AG09319 (cell line): ENCODE data around the gene KRTAP4-5.
"Not testable (repeated sequence)": the region's sequence is repeated elsewhere in the genome, so short reads cannot be mapped to it uniquely, and the experiment has no call there.

Experiments used
- DNase-seq: peaks from one replicate; pipeline ENCODE4 v3.0.0-alpha.2; 2010; ENCODE audit warnings: low read depth; ENCODE audit errors: extremely low read depth
- TF ChIP-seq, protein P1 (sequence below): IDR thresholded peaks from 2 replicates; pipeline ENCODE4 v1.5.1; 2011; ENCODE audit warnings: low read depth, mild to moderate bottlenecking, inconsistent platforms, low read length, moderate library complexity

Gene KRTAP4-5

GRCh38 chr17:41127371-41127770 is 22.3 kb downstream of the KRTAP4-5 start:
- no peak for DNase-seq
- TF ChIP-seq, protein P1, sequence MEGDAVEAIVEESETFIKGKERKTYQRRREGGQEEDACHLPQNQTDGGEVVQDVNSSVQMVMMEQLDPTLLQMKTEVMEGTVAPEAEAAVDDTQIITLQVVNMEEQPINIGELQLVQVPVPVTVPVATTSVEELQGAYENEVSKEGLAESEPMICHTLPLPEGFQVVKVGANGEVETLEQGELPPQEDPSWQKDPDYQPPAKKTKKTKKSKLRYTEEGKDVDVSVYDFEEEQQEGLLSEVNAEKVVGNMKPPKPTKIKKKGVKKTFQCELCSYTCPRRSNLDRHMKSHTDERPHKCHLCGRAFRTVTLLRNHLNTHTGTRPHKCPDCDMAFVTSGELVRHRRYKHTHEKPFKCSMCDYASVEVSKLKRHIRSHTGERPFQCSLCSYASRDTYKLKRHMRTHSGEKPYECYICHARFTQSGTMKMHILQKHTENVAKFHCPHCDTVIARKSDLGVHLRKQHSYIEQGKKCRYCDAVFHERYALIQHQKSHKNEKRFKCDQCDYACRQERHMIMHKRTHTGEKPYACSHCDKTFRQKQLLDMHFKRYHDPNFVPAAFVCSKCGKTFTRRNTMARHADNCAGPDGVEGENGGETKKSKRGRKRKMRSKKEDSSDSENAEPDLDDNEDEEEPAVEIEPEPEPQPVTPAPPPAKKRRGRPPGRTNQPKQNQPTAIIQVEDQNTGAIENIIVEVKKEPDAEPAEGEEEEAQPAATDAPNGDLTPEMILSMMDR, result no peak

DNA sequence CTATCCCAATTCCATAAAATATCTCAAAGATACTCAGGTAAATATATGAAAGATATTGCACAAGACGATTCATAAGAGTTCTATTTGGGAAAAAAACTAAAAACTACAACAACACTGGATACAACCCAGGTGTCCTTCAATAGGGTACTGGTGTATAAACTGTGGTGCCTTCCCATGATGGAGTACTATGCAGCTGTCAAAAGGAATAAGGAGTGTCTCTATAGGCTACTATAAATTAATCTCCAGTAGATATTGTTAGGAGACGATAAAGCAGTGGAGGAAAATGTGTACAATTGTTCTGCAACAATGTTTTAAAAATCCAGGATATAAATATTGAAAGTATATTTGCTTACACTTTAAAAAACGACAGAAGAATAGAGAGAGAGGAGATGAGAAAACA is 23.2 kb downstream of the KRTAP4-5 start:
- DNase-seq, result no peak

GRCh38 chr17:41125064-41125463 is 24.6 kb downstream of the KRTAP4-5 start:
- TF ChIP-seq, protein P1, result no peak
- DNase-seq, result no peak

More for the DNA sequence above, 23.2 kb downstream of the KRTAP4-5 start:
- TF ChIP-seq, protein P1, result no peak

GRCh38 chr17:41123991-41124371 is 25.6 kb downstream of the KRTAP4-5 start, which contains the start of gene KRTAP4-12:
Gene KRTAP4-12, minus strand, starts transcription at chr17:41124182. Its CDS starts 60 bp downstream, at chr17:41124122.
- DNase-seq, result not testable (repeated sequence)

GRCh38 chr17:41123292-41123990 is 26.2 kb downstream of the KRTAP4-5 start:
- DNase-seq, result not testable (repeated sequence)

DNA sequence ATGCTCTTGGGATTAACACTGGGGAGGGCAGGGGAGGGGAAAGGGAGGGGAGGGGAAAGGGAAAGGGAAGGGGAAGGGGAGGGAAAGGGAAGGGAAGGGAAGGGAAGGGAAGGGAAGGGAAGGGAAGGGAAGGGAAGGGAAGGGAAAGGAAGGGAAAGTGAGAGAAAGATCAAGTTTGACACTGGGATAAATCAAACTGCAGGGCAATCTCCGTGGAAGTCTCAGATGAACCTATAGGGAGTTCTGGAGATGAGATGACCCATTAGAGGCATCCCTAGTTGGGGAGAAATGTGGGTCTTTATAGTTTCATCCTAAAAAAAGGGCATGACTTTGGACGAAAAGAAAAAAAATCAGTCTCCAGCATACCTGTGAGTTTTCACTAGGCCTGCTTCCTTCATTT is 27.9 kb downstream of the KRTAP4-5 start:
- no peak for DNase-seq

DNA sequence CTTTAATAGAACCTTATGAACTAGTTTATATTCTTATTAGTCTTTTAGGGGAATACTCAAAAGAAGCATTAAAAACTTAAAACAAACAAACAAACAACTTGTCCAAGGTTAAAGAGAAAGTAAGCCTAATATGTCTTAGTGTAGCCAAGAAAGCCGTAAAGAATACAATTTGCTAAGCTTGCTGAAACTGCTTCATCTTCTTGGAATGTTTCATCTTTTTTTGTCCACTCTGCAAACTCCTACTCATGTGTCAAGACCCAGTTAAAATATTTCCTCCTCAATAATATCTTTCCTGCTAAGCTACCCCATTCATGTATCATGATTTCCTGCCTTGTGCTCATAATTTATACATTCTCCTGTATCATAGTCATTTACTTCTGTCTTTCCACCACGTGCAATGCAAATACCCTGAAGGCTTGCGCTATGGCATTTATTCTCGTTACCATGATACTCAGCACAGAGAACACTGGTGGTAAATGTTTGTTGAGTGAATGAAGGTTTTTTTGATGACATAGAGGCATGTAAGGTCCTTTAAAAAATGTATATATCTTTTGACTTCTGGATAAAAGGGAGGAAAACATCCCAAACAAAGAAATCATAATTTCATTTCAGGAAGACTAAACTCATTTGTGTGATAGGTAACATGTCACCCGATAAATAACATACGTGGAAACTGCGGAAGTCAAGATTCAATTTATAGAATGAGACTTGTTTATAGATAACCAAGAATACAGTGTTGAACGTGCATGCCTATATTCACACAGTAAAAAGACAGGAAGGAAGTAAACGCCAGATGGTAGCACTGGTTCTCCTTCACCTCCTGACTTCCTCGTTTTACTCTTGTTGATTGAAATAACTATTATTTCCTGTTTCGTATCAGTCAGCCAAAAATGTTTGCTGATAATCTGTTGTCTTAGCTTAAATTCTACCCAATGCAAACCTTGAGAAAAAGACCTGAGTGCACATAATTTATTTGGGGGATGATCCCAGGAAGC is 29.6 kb downstream of the KRTAP4-5 start:
- not testable (repeated sequence) for DNase-seq

More for the DNA sequence above, 27.9 kb downstream of the KRTAP4-5 start:
- TF ChIP-seq, protein P1, result no peak

DNA sequence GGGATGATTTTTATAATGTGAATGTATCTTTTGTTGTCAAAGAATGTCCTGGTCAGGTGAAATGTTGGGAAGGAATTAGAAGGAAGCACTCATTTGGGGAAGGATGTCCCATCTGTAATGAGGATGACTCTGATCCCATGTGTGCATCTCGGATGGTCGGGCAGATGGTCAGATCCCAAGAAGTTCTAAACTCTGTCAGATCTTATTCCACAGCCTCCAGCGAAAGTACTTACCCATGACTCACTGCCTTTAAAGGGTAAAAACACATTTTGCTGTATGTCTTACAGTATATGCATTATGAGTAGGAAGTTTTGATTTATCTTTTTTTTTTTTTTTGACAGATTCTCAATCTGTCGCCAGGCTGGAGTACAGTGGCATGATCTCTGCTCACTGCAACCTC is 30.9 kb downstream of the KRTAP4-5 start:
- DNase-seq, result no peak
- TF ChIP-seq, protein P1, result no peak

DNA sequence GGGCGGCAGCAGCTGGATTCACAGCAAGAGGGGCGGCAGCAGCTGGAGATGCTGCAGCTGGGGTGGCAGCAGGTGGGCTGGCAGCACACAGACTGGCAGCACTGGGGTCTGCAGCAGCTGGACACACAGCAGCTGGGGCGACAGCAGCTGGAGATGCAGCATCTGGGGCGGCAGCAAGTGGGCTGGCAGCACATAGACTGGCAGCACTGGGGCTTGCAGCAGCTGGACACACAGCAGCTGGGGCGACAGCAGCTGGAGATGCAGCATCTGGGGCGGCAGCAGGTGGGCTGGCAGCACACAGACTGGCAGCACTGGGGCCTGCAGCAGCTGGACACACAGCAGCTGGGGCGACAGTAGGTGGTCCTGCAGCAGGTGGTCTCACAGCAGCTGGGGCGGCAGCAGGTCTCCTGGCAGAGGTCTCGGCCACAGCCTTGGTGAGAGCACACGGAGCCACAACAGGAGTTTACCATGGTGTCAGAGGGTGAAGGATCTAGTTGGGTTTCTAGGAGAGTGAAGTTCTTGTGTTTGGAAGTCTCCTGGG is 31.7 kb downstream of the KRTAP4-5 start, which contains the start of gene KRTAP4-11:
TSS of gene KRTAP4-11 (minus strand) at position 528 of the 541 bp plus-strand sequence. CDS start at position 470, 58 bp downstream.
- not testable (repeated sequence) for DNase-seq
